ENCODE results near the gene GALNS.

Gene GALNS

GRCh38 chr16:88817785-88818574 lies 38.8 kb downstream of the GALNS start:
- DNase-seq (ENCODE audit: low read depth in 2 of 2): no peak

GRCh38 chr16:88816736-88817535 lies 39.8 kb downstream of the GALNS start:
- no peak for DNase-seq (ENCODE audit: low read depth in 2 of 2)

- peak in 1 of 2 donors; percentile 38 for DNase-seq (ENCODE audit: low read depth in 2 of 2)
These were observed 40.7 kb downstream of the GALNS start for GRCh38 chr16:88815901-88816589.

- no peak for DNase-seq (ENCODE audit: low read depth in 2 of 2)
These were observed 41.5 kb downstream of the GALNS start for GRCh38 chr16:88815227-88815626.

- DNase-seq (ENCODE audit: low read depth in 2 of 2): no peak
These were observed 42.6 kb downstream of the GALNS start for GRCh38 chr16:88814144-88814502.

GRCh38 chr16:88813269-88814143 lies 43.2 kb downstream of the GALNS start:
- DNase-seq (ENCODE audit: low read depth in 2 of 2): no peak

GRCh38 chr16:88812513-88813268 lies 44.1 kb downstream of the GALNS start:
- no peak for DNase-seq (ENCODE audit: low read depth in 2 of 2)

GRCh38 chr16:88811769-88812512 lies 44.8 kb downstream of the GALNS start, which contains the start of gene APRT:
TSS of gene APRT (minus strand) at chr16:88811928. CDS start at chr16:88811899, 29 bp downstream.
- DNase-seq (ENCODE audit: low read depth in 2 of 2): peak; percentile 90 to 93

- peak; percentile 45 to 71 for DNase-seq (ENCODE audit: low read depth in 2 of 2)
These were observed 45.6 kb downstream of the GALNS start for GRCh38 chr16:88810912-88811768.

- DNase-seq (ENCODE audit: low read depth in 2 of 2): no peak
These were observed 46.4 kb downstream of the GALNS start for GRCh38 chr16:88810166-88810911.

GRCh38 chr16:88809676-88810165 lies 47.0 kb downstream of the GALNS start:
- DNase-seq (ENCODE audit: low read depth in 2 of 2): no peak

GRCh38 chr16:88809068-88809675 lies 47.6 kb downstream of the GALNS start:
- DNase-seq (ENCODE audit: low read depth in 2 of 2): no peak

- no peak for DNase-seq (ENCODE audit: low read depth in 2 of 2)
These were observed 48.9 kb downstream of the GALNS start for GRCh38 chr16:88807626-88808453.

- no peak for DNase-seq (ENCODE audit: low read depth in 2 of 2)
These were observed 49.6 kb downstream of the GALNS start for GRCh38 chr16:88807142-88807625.

GRCh38 chr16:88806491-88807111 lies 50.1 kb downstream of the GALNS start:
- no peak for DNase-seq (ENCODE audit: low read depth in 2 of 2)

- no peak for DNase-seq (ENCODE audit: low read depth in 2 of 2)
These were observed 50.8 kb downstream of the GALNS start for GRCh38 chr16:88805887-88806393.

All from stimulated activated CD8-positive, alpha-beta memory T cell treated with anti-CD3 and anti-CD28 coated beads, Interleukin-7, amount 100 ng/mL, for 4 hours (primary cell).